ENCODE results near the gene YPEL5.
"Not testable (repeated sequence)": the region's sequence is repeated elsewhere in the genome, so short reads cannot be mapped to it uniquely, and the experiment has no call there.

GRCh38 chr2:30111186-30111585 is 35.6 kb upstream of the YPEL5 start:
- not testable (repeated sequence) for TF ChIP-seq CTCF (IDR thresholded peaks at IDR 0.05 in 2 of 3, conservative IDR thresholded peaks at IDR 0.05 in 1 of 3; ENCODE audit: borderline replicate concordance in 1 of 3, insufficient read depth in 1 of 3, low read depth in 2 of 3, low read length in 2 of 3); EZH2 (IDR thresholded peaks at IDR 0.05); POLR2A (IDR thresholded peaks at IDR 0.05; ENCODE audit: borderline replicate concordance, extremely low read depth, insufficient read depth, insufficient read length)

Data from HCT116 (cell line).